Thyroid gland (tissue), 4 donors: ENCODE results near the gene PGM5.

ENCODE experiments used
- CTCF ChIP-seq, 6 experiments: fragments of 200-600 bp in 3 of 6; fragments of 450-650 bp in 3 of 6; sonication (generic) in 3 of 6; IDR thresholded peaks; one replicate each; pipeline ENCODE4 v1.5.1; 2016 to 2019; ENCODE audit warnings: antibody characterized with exemption in 6 of 6, mild to moderate bottlenecking in 2 of 6, inconsistent platforms in 1 of 6, moderate library complexity in 1 of 6
- POLR2A ChIP-seq, 2 donors: fragments of 450-650 bp; IDR thresholded peaks; one replicate each; pipeline ENCODE4 v1.6.1; 2017; ENCODE audit warnings: antibody characterized with exemption in 2 of 2, mild to moderate bottlenecking in 2 of 2, moderate library complexity in 1 of 2

- TF ChIP-seq POLR2A (IDR thresholded peaks at IDR 0.05) (no peak), CTCF (IDR thresholded peaks at IDR 0.05) (no peak)
These were observed 184.5 kb downstream of the PGM5 start, which contains the start of gene TMEM252 for GRCh38 chr9:68540712-68541535.
